PC-9 (cell line): ENCODE data around the gene THSD7B. TPM values are rescaled to one million over a fixed set of nuclear protein-coding genes. Genes with fewer than 3 reads are reported as not detected.

Source experiments
- BruUV-seq: library from RNA; stranded (reverse); fragments of 400-500 nt; replicated peaks from 2 replicates; lab custom pipeline; 2021; lab: Mats Ljungman, UMichigan
- CTCF ChIA-PET: fragments of 300-600 bp; sonication (Branson Sonifier 250); formaldehyde crosslinking; loops from one replicate; lab custom pipeline; 2022; ENCODE audit warnings: antibody characterized with exemption; lab: Charles Lee
- POLR2A ChIA-PET: fragments of 300-600 bp; sonication (Branson Sonifier 250); formaldehyde crosslinking; loops from one replicate; lab custom pipeline; 2022; ENCODE audit warnings: antibody characterized with exemption; ENCODE audit not compliant: unreplicated experiment; lab: Charles Lee
- DNase-seq, 2 experiments: peaks; one replicate each; pipeline versions ENCODE4 v3.0.0 to v3.0.0-alpha.2; 2015 to 2022; ENCODE audit warnings: mixed read lengths in 1 of 2
- H2AFZ ChIP-seq: fragments of 200-600 bp; sonication (generic); 2 replicates; pipeline ENCODE4 v1.8.1; 2017; ENCODE audit warnings: antibody characterized with exemption
- H3F3A ChIP-seq: fragments of 200-600 bp; sonication (generic); 2 replicates; pipeline ENCODE4 v1.8.1; 2017; ENCODE audit warnings: antibody characterized with exemption, mild to moderate bottlenecking, low read depth; ENCODE audit not compliant: insufficient read depth
- H3K27ac ChIP-seq: fragments of 200-600 bp; sonication (generic); 2 replicates; pipeline ENCODE4 v1.6.1; 2016; ENCODE audit warnings: mixed run types
- H3K27me3 ChIP-seq: fragments of 200-600 bp; sonication (generic); 2 replicates; pipeline ENCODE4 v1.6.1; 2016; ENCODE audit warnings: low read depth, mixed run types; ENCODE audit not compliant: insufficient read depth
- H3K36me3 ChIP-seq: fragments of 200-600 bp; sonication (generic); 2 replicates; pipeline ENCODE4 v1.6.1; 2016; ENCODE audit warnings: low read depth, mixed run types
- H3K4me1 ChIP-seq: fragments of 200-600 bp; sonication (generic); replicated peaks from 2 replicates; pipeline ENCODE4 v1.6.1; 2016; ENCODE audit warnings: mixed run types; ENCODE audit not compliant: insufficient read depth
- H3K4me2 ChIP-seq: fragments of 200-600 bp; sonication (generic); 2 replicates; pipeline ENCODE4 v1.6.1; 2017; ENCODE audit warnings: mixed run types
- H3K4me3 ChIP-seq: fragments of 200-600 bp; sonication (generic); 2 replicates; pipeline ENCODE4 v1.6.1; 2016; ENCODE audit warnings: mixed run types
- H3K79me2 ChIP-seq: fragments of 200-600 bp; sonication (generic); 2 replicates; pipeline ENCODE4 v1.6.1; 2017; ENCODE audit warnings: low read depth, mixed run types
- H3K9me2 ChIP-seq: fragments of 200-600 bp; sonication (generic); 2 replicates; pipeline ENCODE4 v1.8.1; 2017; ENCODE audit warnings: mild to moderate bottlenecking; ENCODE audit not compliant: insufficient read depth
- H3K9me3 ChIP-seq: fragments of 200-600 bp; sonication (generic); 2 replicates; pipeline ENCODE4 v1.8.1; 2016; ENCODE audit warnings: low read depth; ENCODE audit not compliant: insufficient read depth
- H4K20me1 ChIP-seq: fragments of 200-600 bp; sonication (generic); 2 replicates; pipeline ENCODE4 v1.8.1; 2017; ENCODE audit not compliant: insufficient read depth
- EZH2 ChIP-seq: fragments of 200-600 bp; sonication (generic); IDR thresholded peaks from 2 replicates; pipeline ENCODE4 v1.8.0; 2017; ENCODE audit warnings: antibody characterized with exemption, low read depth
- intact Hi-C: fragments of 100-400 bp; cut with micrococcal nuclease; formaldehyde crosslinking; loops from one replicate; pipeline ENCODE4 v1.10.0; 2022; ENCODE audit not compliant: unreplicated experiment
- total RNA-seq: library from RNA; stranded (reverse); gene quantifications from 2 replicates; pipeline ENCODE4 v1.2.3, GENCODE V29; 2021
- TF ChIP-seq, protein P1 (sequence below): fragments of 200-600 bp; sonication (generic); conservative IDR thresholded peaks from 2 replicates; pipeline ENCODE4 v1.6.1; 2017; ENCODE audit warnings: mixed run types, antibody characterized with exemption, mild to moderate bottlenecking, moderate library complexity

Gene THSD7B
- total RNA-seq, 1 experiment from 2014 or later = not detected

DNA sequence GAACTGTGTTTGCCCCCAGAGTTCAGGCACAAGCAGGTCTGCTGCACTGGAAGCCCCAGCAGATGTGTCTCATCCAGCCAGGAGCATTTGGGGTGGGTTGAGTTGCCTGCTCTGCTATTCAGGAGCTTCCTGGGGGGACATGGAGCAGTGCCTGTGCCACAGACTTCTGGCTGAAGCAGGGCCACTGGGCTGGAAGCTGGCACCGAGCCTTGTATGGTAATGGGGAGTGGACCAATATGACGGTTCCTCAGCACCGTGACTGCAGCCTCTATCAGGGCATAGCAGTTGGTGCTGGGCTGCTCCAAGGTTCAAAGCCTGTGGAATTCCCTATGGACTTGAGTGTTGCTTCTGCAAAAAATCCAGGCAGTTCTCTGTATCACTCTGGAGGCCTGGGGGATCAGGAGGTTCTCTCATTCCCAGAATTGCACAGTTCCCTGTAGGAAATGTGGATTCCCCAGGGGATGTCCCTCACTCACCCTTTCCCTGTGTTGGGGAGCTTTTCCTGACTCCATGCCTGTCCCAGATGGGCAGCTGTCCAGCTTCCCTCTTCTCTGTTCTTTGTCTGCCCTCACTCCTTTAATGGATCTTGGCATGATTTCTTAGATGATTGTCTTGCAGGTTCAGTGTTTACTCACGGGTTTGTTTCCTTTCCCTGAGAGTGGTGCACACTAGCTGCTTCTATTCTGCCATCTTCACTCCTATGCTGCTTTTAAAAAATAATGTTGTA is 37.2 kb upstream of the THSD7B start:
- Histone ChIP-seq H3K4me2 (no peak overlapping the region), H3K4me3 (no peak overlapping the region), H2AFZ (no peak overlapping the region), H3K9me3 (no peaks in the 10 kb centered on the region), H3K79me2 (no peaks in the 10 kb centered on the region), H3K4me1 (no peaks in the 10 kb centered on the region), H3F3A (no peaks in the 10 kb centered on the region), H4K20me1 (no peaks in the 10 kb centered on the region), H3K36me3 (no peaks in the 10 kb centered on the region), H3K27ac (no peak overlapping the region), H3K27me3 (no peaks in the 10 kb centered on the region), H3K9me2 (no peaks in the 10 kb centered on the region)
- no peak for DNase-seq
- intact Hi-C loops = no loop called here
- CTCF ChIA-PET = no interaction called here
- POLR2A ChIA-PET = no interaction called here
- TF ChIP-seq, protein P1, sequence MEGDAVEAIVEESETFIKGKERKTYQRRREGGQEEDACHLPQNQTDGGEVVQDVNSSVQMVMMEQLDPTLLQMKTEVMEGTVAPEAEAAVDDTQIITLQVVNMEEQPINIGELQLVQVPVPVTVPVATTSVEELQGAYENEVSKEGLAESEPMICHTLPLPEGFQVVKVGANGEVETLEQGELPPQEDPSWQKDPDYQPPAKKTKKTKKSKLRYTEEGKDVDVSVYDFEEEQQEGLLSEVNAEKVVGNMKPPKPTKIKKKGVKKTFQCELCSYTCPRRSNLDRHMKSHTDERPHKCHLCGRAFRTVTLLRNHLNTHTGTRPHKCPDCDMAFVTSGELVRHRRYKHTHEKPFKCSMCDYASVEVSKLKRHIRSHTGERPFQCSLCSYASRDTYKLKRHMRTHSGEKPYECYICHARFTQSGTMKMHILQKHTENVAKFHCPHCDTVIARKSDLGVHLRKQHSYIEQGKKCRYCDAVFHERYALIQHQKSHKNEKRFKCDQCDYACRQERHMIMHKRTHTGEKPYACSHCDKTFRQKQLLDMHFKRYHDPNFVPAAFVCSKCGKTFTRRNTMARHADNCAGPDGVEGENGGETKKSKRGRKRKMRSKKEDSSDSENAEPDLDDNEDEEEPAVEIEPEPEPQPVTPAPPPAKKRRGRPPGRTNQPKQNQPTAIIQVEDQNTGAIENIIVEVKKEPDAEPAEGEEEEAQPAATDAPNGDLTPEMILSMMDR = no peak
- BruUV-seq = no TSS peak

DNA sequence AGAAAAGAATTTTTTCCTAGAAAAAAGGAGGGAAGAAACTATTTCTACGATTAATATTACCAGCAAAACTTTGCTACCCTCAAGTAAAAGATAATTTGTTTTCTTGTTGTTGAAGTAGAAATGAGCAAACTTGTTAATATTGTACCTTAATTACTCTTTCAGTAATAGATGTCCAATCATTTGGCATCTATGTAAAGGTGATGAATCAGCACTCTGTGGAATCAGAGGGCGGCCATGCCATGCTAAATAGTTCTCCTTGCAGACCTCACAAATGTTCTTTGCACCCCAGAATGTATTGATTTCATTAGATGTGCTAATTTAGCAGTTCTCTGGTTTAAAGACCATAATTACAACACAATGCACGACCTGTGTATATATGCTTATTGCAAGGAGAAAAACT is 29.1 kb upstream of the THSD7B start:
- ChIA-PET CTCF (no interaction called here), POLR2A (no interaction called here)
- no peak overlapping the region for H3K4me3 ChIP-seq
- no peaks in the 10 kb centered on the region for H3K27me3 ChIP-seq
- no peaks in the 10 kb centered on the region for H3K4me1 ChIP-seq
- H4K20me1 ChIP-seq = no peaks in the 10 kb centered on the region
- H3F3A ChIP-seq = no peaks in the 10 kb centered on the region
- no peak for TF ChIP-seq EZH2
- TF ChIP-seq, protein P1 = no peak
- intact Hi-C loops = no loop called here
- no peak overlapping the region for H3K27ac ChIP-seq
- BruUV-seq = no TSS peak
- no peak for DNase-seq
- no peaks in the 10 kb centered on the region for H3K36me3 ChIP-seq
- H3K9me3 ChIP-seq = no peaks in the 10 kb centered on the region
- H3K79me2 ChIP-seq = no peaks in the 10 kb centered on the region
- H2AFZ ChIP-seq = no peak overlapping the region
- H3K9me2 ChIP-seq = no peaks in the 10 kb centered on the region
- H3K4me2 ChIP-seq = no peak overlapping the region

DNA sequence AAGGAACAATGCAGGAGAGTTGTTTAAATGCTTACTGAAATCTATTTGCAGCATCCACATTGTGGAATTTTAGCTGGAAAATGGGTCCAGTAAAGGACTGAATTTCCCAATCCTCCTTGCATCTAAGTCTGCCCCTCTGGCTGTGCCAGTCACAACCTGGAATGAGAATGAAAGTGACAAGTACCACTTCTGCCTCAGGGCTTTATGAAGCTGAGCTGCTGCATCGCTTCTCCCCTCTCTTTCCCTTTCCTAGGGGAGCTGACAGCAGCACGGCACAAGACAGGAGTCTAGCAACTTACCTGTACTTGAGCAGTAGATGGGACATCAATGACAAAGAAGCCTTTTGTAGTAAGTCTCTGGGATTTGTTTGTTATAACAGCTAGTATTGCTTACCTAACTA is 27.3 kb upstream of the THSD7B start:
- Histone ChIP-seq H3K4me1 (no peaks in the 10 kb centered on the region), H3K4me3 (no peak overlapping the region), H3K9me2 (no peaks in the 10 kb centered on the region), H3K9me3 (no peaks in the 10 kb centered on the region), H3K27ac (no peak overlapping the region), H3K79me2 (no peaks in the 10 kb centered on the region), H3F3A (no peaks in the 10 kb centered on the region), H3K27me3 (no peaks in the 10 kb centered on the region), H3K36me3 (no peaks in the 10 kb centered on the region), H2AFZ (no peak overlapping the region), H3K4me2 (no peak overlapping the region), H4K20me1 (no peaks in the 10 kb centered on the region)
- intact Hi-C loops = no loop called here
- no TSS peak for BruUV-seq
- no peak for DNase-seq
- POLR2A ChIA-PET = no interaction called here
- CTCF ChIA-PET = no interaction called here
- TF ChIP-seq EZH2 = no peak
- TF ChIP-seq, protein P1 = no peak
